NCI-H1436 treated with DMSO at 0.1 percent for 48 hours (cell line): ENCODE results near the gene MTPN.

ENCODE experiments used
- DNase-seq: peaks from one replicate; lab custom pipeline; 2025; lab: John Stamatoyannopoulos, UW

MTPN gene

DNA sequence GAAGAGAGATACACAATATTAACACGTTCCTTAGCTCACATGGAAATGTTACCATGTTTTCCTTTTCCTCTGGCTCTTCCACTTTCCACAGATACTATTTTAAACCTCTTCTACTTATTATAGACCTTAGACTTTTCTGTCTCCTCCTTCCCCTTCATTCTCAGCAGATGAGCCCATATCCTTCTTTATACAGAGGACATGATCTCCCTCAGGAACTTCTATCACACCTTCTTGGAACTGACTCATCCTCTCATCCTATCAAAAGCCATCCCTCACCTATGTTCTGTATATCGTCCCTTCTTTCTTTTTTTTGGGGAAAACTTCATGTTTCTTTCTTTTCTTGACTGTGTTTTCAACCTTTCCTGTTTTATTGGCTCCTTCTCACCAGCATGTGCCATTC, 20.8 kb downstream of the MTPN start:
- DNase-seq, result no peak

GRCh38 chr7:135950972-135951371, 26.2 kb downstream of the MTPN start:
- DNase-seq, result no peak

GRCh38 chr7:135950429-135950828, 26.7 kb downstream of the MTPN start:
- no peak for DNase-seq

- DNase-seq, result no peak
Observed at GRCh38 chr7:135946289-135947055, 30.7 kb downstream of the MTPN start.

DNA sequence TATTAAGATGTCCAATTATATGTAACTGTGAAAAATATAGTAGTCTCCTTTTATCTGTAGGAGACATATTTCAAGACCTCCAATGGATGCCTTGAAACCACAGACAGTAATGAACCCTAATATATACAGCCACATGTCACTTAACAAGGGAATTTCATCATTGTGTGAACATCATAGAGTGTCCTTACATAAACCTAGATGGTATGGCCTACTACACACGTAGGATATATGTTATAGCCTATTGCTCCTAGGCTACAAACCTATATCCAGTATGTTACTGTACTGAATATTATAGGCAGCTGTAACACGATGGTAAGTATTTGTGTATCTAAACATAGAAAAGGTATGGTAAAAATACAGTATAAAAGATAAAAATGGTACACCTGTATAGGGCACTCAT, 32.4 kb downstream of the MTPN start:
- no peak for DNase-seq

DNA sequence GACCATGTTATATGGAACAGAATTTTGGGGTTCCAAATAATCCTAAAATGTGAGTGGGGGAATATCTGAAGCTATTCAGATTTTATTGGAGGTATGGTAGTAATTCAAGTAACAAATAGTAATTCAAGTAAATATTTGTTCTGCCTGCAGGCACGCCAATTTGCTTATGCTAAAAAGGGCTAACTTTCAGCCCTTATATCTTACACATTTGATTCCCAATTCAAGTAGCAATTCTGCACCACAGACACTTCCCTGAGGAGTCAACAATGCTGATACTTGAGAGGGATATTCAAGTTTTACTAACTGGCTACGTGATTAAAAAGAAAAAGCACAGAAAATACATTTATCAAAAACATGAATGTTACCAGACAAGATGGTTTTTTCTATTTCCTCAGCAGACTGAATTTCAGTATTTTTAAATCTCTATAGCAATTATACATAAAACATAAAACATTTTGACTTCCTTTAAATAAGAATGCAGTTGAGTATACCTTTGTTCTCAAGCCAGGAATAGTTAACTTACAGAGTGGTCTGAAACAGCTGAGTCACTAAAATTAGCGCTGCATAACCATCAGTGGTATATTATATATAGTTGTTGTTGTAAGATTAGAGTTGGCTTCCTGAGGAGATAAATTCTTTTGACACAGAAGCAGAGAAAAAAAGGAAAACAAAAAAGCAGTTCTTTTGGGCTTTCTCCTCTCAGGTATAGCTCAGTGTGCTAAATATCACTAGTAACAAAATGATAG, 33.9 kb downstream of the MTPN start:
- DNase-seq, result no peak

- no peak for DNase-seq
Observed at GRCh38 chr7:135942614-135943013, 34.5 kb downstream of the MTPN start.

- no peak for DNase-seq
Observed at GRCh38 chr7:135940077-135941075, 36.8 kb downstream of the MTPN start.

- no peak for DNase-seq
Observed at GRCh38 chr7:135939261-135939812, 37.8 kb downstream of the MTPN start.

DNA sequence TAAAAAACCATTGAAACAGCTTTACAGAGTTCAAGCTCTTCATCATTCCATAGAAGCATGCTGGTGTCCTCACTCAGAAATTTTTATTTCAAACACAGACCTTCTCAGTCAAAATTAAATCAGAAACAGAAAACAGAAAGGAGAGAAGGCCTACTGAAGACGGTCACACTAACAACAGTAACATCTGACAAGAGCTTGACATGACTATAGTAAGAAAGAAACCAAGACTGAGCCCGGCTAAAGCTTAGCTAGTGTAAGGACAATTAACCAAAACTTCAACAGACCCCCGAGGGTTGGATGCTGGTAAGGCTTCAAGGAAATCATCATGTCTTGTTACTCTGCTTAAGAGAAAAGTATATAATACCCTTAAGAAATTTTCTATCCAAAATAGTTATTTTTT, 38.6 kb downstream of the MTPN start:
- DNase-seq, result no peak

GRCh38 chr7:135938086-135938485, 39.1 kb downstream of the MTPN start:
- DNase-seq, result no peak

DNA sequence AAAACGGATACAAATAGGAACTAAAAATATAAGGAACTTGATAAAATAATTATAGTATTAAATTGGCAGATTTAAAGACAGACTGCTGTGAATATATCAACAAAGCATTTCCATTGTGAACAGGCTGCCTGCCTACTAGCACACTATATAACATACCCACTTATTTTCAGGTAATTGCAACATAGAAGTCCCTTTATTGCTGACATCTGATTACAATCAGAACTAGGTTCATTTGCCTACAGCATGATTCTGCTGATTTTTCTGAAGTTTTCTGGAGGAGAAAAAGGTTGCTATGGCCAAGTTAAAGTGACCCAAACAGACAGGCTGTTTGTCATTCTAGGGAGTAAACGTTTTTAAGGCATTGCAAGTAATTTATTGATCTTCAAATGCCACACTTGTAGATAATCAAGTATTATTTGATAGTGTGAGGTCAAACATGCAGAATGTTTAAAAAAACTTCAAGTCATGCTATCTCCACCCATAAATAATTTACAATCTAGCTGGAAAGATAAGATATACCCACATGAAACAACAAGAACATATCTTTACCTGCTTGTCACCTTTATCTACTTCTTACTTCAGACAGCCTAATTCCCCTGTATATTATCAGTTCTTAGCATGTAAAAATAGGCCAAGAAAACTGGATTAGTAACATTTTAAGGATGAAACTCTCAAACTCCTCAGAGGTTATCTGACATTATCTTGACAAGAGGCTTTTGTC, 40.5 kb downstream of the MTPN start:
- no peak for DNase-seq

- DNase-seq, result no peak
Observed at GRCh38 chr7:135934651-135935050, 42.5 kb downstream of the MTPN start.

GRCh38 chr7:135933509-135934188, 43.5 kb downstream of the MTPN start:
- DNase-seq, result no peak

- DNase-seq, result no peak
Observed at GRCh38 chr7:135932131-135932530, 45.0 kb downstream of the MTPN start.

DNA sequence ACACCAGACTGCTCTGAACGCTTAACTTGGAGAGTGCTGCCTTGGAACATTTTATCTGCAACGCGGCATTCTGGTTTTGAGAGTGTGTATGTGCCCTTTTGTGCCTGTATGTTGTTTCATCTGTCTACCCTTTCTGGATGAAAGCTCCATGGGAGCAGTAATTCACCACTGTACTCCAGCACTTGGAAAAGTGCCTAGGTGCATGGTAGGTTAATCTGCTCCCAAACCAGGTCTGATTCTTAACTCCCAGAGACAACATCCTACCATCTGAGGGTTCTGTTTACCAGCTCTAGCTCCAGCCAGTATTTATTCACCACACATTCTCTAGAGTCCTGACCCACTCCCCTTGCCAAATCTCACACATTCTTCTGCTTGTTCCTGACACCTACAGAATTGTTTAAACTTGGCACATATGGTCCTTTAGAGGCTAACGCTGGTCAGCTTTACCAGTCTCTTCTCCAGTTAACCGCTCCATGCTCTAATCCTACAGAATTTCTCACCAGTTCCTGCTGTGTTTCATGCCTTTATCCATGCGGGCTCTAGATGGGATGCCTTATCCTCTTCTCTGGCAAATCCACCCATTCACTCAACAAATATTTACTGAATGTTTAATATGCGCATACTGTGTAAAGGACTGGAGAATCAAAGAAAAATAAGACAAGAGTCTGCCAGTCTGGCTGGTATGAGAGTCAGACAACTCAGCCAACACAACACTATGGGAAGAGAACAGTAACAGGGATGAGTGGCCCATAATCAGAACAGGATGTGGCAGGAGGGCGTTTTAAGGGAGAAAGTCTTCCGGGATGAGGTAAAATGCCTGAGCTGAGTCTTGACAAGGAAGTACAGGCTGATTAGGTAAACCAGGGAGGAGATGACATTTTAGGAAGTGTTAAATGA, 46.3 kb downstream of the MTPN start:
- DNase-seq, result no peak

DNA sequence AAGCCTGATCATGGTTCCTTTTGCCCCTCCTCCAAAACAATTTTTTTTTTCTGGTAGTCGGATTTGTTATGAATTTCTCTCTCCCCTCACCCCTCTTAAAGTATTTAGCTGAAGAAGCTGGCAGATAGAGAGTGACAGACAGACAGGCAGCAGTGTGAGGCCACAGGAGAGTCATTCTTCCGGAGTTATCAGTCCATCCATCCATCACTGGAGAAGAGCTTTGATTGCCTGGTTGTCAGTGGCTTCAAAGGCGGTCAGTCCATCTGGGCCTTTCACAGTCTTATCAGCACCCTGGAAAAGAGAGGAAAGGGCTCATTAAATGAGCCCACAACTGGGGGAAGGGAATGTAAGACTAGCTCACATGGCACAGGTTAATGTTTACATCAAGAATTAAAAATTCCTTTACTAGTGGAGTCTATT, 47.4 kb downstream of the MTPN start:
- no peak for DNase-seq

DNA sequence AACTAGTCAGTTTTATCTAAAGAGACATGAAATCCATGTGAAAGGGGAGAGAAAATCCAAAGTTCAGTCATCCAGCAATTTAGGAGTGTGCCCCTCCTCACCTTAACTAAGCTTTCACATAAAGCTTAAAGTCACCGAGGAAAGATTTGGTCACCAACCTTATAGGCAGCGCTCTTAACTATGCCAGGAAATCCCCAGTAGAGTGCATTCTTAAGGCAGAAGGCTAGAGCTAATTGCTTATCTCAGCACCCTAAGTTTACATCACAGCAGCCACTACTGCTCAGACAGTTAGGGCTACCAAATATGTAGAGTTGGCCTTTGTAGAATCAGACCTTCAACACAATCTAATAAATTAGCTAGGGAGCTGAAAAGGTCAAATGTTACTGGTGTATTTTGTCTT, 47.9 kb downstream of the MTPN start:
- DNase-seq, result no peak

- DNase-seq, result no peak
Observed at GRCh38 chr7:135928136-135928535, 49.0 kb downstream of the MTPN start.

- DNase-seq, result no peak
Observed at GRCh38 chr7:135925210-135925609, 51.9 kb downstream of the MTPN start.
